Smooth muscle cell (in vitro differentiated cells): ENCODE data around the gene LCLAT1. TPM values are rescaled to one million over a fixed set of nuclear protein-coding genes. Genes with fewer than 3 reads are reported as not detected.

Source experiments
- DNase-seq: peaks from one replicate; lab custom pipeline; 2025; ENCODE audit not compliant: unreplicated experiment; lab: John Stamatoyannopoulos, UW
- H2AFZ ChIP-seq: fragments of 200-600 bp; sonication (generic); 2 replicates; pipeline ENCODE4 v1.6.0; 2016; ENCODE audit warnings: antibody characterized with exemption, low read depth, mild to moderate bottlenecking
- H3F3A ChIP-seq: fragments of 200-600 bp; sonication (generic); 2 replicates; pipeline ENCODE4 v1.6.0; 2017; ENCODE audit warnings: antibody characterized with exemption, low read depth
- H3K27ac ChIP-seq: fragments of 200-600 bp; sonication (generic); 2 replicates; pipeline ENCODE4 v1.5.1; 2016; ENCODE audit warnings: low read depth, mild to moderate bottlenecking
- H3K27me3 ChIP-seq: fragments of 200-600 bp; sonication (generic); 2 replicates; pipeline ENCODE4 v1.6.1; 2016; ENCODE audit warnings: low read depth, mild to moderate bottlenecking
- H3K36me3 ChIP-seq: fragments of 200-600 bp; sonication (generic); 2 replicates; pipeline ENCODE4 v1.5.1; 2016; ENCODE audit warnings: low read depth
- H3K4me1 ChIP-seq: fragments of 200-600 bp; sonication (generic); 2 replicates; pipeline ENCODE4 v1.5.1; 2016; ENCODE audit warnings: low read depth
- H3K4me2 ChIP-seq: fragments of 200-600 bp; sonication (generic); 2 replicates; pipeline ENCODE4 v1.6.0; 2016; ENCODE audit warnings: mild to moderate bottlenecking
- H3K4me3 ChIP-seq: fragments of 200-600 bp; sonication (generic); 2 replicates; pipeline ENCODE4 v1.5.1; 2016; ENCODE audit warnings: mild to moderate bottlenecking
- H3K79me2 ChIP-seq: fragments of 200-600 bp; sonication (generic); 2 replicates; pipeline ENCODE4 v1.6.0; 2016; ENCODE audit warnings: low read depth, mild to moderate bottlenecking
- H3K9ac ChIP-seq: fragments of 200-600 bp; sonication (generic); 2 replicates; pipeline ENCODE4 v1.6.0; 2016; ENCODE audit warnings: low read depth
- H3K9me3 ChIP-seq: fragments of 200-600 bp; sonication (generic); replicated peaks from 2 replicates; pipeline ENCODE4 v1.5.1; 2016; ENCODE audit warnings: low read depth
- H4K20me1 ChIP-seq: fragments of 200-600 bp; sonication (generic); 2 replicates; pipeline ENCODE4 v1.6.0; 2016; ENCODE audit warnings: low read depth
- WGBS: methylation state at CpG from one replicate; pipeline ENCODE4 v1.1.7; 2016; ENCODE audit warnings: low lambda C conversion rate; 5-methylcytosine and 5-hydroxymethylcytosine counted together
- polyA plus RNA-seq: library from polyadenylated mRNA; unstranded; fragments of >200 nt; fragmentation: Nextera tagmentation; extraction: Ambion mirVana; gene quantifications from 2 replicates; pipeline ENCODE4 v1.2.1, GENCODE V29; 2016
- total RNA-seq: library from RNA; depleted of rRNA; stranded (reverse); fragments of >200 nt; gene quantifications from 2 replicates; pipeline ENCODE4 v1.2.3, GENCODE V29; 2014
- TF ChIP-seq, protein P1 (sequence below): fragments of 200-600 bp; sonication (generic); IDR thresholded peaks from 2 replicates; pipeline ENCODE4 v1.5.1; 2017; ENCODE audit warnings: borderline replicate concordance, mild to moderate bottlenecking, antibody characterized with exemption; ENCODE audit not compliant: insufficient read depth, poor library complexity, severe bottlenecking

Gene LCLAT1
- total and polyA plus RNA-seq, 2 experiments from 2014 or later, result 2.6 to 11.7 TPM

DNA sequence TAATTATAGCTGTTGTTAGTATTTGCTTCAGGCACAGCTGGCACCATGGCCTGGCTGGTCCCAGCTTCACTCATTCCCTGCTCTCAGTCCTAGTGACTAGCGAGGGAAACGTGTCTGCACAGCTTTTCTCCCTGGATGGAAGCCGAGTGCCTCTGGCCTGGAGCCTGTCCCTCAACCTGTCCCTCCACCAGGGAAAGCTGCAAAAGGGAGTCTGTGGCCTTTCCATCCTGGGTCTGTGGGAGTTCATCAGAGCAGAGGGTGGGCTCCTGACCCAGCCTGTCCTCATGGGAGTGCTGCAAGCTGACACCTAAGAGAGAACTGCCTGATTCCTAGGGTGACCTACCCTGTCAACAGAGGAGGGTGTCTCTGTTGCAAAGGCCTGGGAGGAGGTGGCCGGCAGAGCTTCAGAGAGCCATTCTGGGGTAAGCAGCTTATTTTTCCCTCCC is 241.9 kb downstream of the LCLAT1 start:
- Histone ChIP-seq H3K4me3 (no peak overlapping the region), H3F3A (no peaks in the 10 kb centered on the region), H3K36me3 (no peaks in the 10 kb centered on the region), H3K4me2 (no peak overlapping the region), H2AFZ (no peak overlapping the region), H3K4me1 (no peaks in the 10 kb centered on the region), H3K79me2 (no peaks in the 10 kb centered on the region), H4K20me1 (no peaks in the 10 kb centered on the region), H3K9ac (no peak overlapping the region), H3K27me3 (no peaks in the 10 kb centered on the region), H3K9me3 (no peaks in the 10 kb centered on the region), H3K27ac (no peak overlapping the region)
- no peak for DNase-seq
- TF ChIP-seq, protein P1, sequence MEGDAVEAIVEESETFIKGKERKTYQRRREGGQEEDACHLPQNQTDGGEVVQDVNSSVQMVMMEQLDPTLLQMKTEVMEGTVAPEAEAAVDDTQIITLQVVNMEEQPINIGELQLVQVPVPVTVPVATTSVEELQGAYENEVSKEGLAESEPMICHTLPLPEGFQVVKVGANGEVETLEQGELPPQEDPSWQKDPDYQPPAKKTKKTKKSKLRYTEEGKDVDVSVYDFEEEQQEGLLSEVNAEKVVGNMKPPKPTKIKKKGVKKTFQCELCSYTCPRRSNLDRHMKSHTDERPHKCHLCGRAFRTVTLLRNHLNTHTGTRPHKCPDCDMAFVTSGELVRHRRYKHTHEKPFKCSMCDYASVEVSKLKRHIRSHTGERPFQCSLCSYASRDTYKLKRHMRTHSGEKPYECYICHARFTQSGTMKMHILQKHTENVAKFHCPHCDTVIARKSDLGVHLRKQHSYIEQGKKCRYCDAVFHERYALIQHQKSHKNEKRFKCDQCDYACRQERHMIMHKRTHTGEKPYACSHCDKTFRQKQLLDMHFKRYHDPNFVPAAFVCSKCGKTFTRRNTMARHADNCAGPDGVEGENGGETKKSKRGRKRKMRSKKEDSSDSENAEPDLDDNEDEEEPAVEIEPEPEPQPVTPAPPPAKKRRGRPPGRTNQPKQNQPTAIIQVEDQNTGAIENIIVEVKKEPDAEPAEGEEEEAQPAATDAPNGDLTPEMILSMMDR, result no peak
- WGBS, result 55% methylated on average over 4 of the region's 4 CpGs

DNA sequence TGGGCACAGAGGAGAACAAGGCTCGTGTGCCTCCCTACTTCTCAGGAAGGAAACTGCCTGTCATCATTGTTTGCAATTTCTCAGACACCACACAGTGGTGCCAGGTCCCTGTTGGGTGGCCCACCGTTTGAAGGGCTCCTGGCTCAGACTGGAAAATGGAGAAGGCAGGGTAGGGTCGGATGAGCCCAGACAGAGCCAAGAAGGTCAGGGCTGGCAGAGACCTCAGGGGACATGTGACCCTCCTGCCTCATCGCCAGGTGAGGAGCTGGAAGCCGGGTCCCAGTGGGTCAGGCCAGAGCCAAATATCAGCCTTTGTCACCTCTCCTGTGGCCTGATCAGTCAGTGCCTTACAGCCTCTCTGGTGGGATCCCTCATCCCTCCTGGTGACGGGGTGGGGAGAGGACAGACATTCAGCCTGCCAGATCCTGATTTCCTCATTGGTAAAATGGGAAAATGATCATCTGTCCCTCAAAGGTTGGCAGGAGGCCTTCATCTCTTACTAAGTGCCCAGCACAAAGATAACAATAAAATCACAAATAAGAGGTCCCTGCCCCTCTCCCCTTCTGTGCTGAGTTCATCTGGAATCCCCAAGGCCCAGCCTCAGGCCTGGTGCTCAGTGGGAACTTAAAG is 242.6 kb downstream of the LCLAT1 start:
- Histone ChIP-seq H2AFZ (no peak overlapping the region), H3K9me3 (no peaks in the 10 kb centered on the region), H3F3A (no peaks in the 10 kb centered on the region), H3K4me2 (no peak overlapping the region), H4K20me1 (no peaks in the 10 kb centered on the region), H3K9ac (no peak overlapping the region), H3K27me3 (no peaks in the 10 kb centered on the region), H3K36me3 (no peaks in the 10 kb centered on the region), H3K4me3 (no peak overlapping the region), H3K79me2 (no peaks in the 10 kb centered on the region), H3K4me1 (no peaks in the 10 kb centered on the region), H3K27ac (no peak overlapping the region)
- TF ChIP-seq, protein P1, result no peak
- no peak for DNase-seq
- 92% methylated on average over 6 of the region's 6 CpGs for WGBS

DNA sequence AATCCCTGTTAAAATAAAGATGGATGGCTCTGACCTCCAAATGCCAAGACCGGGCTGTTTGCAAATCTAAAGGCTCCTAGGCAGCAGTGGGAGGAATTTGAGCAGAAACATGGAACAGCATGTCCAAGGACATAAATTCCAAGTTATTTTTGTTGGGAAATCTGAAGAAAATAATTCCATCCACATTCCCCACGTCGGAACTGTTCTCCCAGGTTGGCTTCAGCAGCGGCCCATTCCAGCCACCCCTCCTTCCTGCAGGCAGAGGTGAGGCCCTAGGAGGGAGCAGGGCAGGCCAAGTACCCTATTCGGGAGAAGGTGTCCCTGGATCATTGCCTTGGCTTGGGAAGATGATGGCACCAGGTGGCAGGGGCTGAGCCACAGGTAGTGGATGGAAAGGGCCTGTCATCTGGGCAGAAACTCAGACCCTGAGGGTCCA is 243.1 kb downstream of the LCLAT1 start:
- Histone ChIP-seq H3K27ac (no peak overlapping the region), H3K4me2 (no peak overlapping the region), H3K4me3 (no peak overlapping the region), H3K36me3 (no peaks in the 10 kb centered on the region), H4K20me1 (no peaks in the 10 kb centered on the region), H3K27me3 (no peaks in the 10 kb centered on the region), H3K4me1 (no peaks in the 10 kb centered on the region), H2AFZ (no peak overlapping the region), H3K9ac (no peak overlapping the region), H3K9me3 (no peaks in the 10 kb centered on the region), H3F3A (no peaks in the 10 kb centered on the region), H3K79me2 (no peaks in the 10 kb centered on the region)
- 92% methylated on average over 5 of the region's 5 CpGs for WGBS
- no peak for DNase-seq
- TF ChIP-seq, protein P1, result no peak
